ENCODE data around the gene ZNRD2.

DNA sequence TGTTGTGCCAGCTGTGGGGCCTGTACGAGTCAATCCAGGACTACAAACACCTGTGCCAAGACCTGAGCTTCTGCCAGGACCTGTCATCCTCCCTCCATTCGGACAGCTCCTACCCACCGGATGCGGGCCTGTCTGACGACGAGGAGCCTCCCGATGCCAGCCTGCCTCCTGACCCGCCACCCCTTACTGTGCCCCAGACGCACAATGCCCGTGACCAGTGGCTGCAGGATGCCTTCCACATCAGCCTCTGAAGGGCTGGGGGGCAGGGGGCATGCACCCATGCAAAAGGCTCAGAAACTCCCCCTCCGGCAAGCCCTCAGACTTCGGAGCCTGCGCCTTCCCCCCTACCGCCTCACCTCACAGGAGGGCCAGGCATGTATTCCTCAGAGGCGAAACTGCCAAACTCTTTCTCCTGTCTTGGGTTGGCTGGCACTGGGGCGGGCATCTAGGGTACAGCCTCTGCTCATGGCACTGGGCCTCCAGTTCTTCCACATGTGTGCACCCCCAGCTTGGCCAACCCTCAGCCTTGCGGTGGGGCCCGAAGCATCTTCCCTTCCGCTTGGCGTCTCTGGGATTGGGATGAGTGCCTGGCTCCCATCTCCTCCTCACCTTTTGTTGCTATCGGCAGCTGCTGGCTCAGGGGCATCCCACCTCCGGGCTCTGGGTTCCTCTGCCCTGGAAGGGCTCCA lies 3.3 kb downstream of the ZNRD2 start:
- TF ChIP-seq, protein P1, sequence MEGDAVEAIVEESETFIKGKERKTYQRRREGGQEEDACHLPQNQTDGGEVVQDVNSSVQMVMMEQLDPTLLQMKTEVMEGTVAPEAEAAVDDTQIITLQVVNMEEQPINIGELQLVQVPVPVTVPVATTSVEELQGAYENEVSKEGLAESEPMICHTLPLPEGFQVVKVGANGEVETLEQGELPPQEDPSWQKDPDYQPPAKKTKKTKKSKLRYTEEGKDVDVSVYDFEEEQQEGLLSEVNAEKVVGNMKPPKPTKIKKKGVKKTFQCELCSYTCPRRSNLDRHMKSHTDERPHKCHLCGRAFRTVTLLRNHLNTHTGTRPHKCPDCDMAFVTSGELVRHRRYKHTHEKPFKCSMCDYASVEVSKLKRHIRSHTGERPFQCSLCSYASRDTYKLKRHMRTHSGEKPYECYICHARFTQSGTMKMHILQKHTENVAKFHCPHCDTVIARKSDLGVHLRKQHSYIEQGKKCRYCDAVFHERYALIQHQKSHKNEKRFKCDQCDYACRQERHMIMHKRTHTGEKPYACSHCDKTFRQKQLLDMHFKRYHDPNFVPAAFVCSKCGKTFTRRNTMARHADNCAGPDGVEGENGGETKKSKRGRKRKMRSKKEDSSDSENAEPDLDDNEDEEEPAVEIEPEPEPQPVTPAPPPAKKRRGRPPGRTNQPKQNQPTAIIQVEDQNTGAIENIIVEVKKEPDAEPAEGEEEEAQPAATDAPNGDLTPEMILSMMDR (IDR thresholded peaks at IDR 0.05) = no peak
- no peak for TF ChIP-seq POLR2A (IDR thresholded peaks at IDR 0.05)
